ENCODE data around the gene AKAP14. TPM values are rescaled to one million over a fixed set of nuclear protein-coding genes. Genes with fewer than 3 reads are reported as not detected.

AKAP14 gene
- total RNA-seq: not detected

DNA sequence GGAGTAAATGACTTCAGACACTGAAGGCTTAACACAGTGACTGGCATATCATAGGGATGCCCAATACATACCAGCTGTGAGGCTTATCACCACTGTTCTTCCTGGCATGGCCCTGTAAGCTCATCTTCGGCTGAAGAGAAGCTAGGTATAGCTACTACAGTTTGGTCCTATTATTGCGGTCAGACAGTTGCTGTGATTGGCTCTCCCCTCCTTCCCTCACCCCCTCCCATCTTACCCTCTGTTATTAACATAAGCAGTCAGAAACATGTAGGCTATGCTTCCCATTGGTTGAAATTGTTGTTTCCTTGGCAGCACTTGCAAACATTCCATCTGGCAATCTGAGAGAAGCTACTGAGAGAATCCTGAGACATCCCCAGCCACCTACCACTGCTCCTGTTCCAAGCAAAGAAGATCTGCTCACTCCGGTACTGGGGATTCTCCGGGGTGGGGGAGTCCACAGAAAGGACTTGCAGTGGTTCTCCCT is at the start of gene AKAP14:
Gene AKAP14 (plus strand): TSS at position 51 of the 484 bp plus-strand sequence. CDS start 7,331 bp downstream, outside the sequence.
- Mint-ChIP-seq H3K27me3 (peaks cover 5% of the 10 kb centered on the region), H3K4me3 (no peak within 1 kb of the TSS), H3K27ac (no peak within 1 kb of the TSS), H3K36me3 (ENCODE audit: low read depth) (no peaks in the 10 kb centered on the region), H3K4me1 (peaks cover 3% of the 10 kb centered on the region), H3K9me3 (no peaks in the 10 kb centered on the region)
- CTCF ChIA-PET: interaction anchor here (0.6 kb wide), 2 partner anchors 18 to 45 kb away, joined by 4 to 5 read pairs; no protein-coding TSS in a partner anchor
- no peak for DNase-seq
- POLR2A ChIA-PET: no interaction called here

DNA sequence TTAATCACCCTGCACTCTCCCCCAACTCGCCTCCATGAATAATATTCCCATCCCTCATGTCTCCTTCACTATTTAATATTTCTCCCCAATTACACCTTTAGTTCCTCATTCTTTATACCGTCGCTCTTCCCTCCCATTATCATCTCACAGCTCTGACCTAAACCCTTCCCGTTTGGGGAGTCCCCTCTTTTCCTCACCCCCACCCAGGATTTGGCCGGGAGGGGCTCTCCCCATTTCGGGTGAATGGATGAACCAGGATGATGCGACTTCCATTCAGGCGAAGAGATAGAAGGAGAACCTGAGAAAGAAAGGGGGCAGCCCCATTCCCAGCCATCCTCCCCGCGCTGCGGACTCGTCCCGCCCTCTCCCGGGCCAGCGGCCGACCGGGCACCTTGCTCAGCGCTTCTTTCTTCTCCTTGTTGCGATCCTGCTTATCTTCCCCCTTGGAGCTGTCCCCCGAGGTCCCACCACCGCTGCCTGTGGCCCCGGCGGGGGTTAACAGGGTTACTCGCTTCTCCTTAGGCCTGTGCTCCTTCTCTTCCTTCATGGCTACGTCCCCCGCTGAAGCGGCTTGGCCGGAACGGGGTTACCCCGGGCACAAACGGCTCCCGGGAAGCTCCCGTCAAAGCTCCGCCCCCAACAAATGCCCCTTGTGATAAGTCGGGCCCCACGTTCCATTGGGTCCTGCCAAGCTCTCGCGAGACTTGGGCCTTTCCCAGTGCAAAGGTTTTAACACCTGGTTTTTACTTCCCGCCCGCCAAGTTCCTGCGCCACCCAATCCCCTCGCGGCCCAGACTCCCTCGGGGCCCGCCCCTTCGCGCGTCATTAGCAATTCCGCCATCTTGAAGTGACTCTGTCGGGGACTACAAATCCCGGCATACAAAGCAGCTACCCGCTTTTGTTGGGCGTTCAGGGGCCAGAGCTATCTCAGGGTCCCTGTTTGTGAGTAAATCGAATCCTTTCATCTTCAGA is 43.0 kb upstream of the AKAP14 start, which contains the start of gene UPF3B:
Gene UPF3B (minus strand): TSS at position 582 of the 972 bp plus-strand sequence. CDS start 35 bp downstream, at position 547.
- Mint-ChIP-seq H3K4me1 (peaks cover 22% of the 10 kb centered on the region), H3K9me3 (no peaks in the 10 kb centered on the region), H3K4me3 (peak within 1 kb of the TSS; percentile 98), H3K27ac (peak within 1 kb of the TSS; percentile 97), H3K27me3 (no peaks in the 10 kb centered on the region), H3K36me3 (ENCODE audit: low read depth) (peaks cover 13% of the 10 kb centered on the region)
- ChIA-PET POLR2A (interaction anchor here (0.5 to 1.3 kb wide), 3 partner anchors 21 to 188 kb away, joined by 3 to 10 read pairs (median 5); partner anchors contain the start of gene RPL39), CTCF (interaction anchor here (1.2 to 1.5 kb wide), 3 partner anchors 19 to 61 kb away, joined by 3 to 6 read pairs (median 5); partner anchors contain the start of genes NDUFA1, RNF113A and RPL39)
- peak; percentile 96 for DNase-seq

DNA sequence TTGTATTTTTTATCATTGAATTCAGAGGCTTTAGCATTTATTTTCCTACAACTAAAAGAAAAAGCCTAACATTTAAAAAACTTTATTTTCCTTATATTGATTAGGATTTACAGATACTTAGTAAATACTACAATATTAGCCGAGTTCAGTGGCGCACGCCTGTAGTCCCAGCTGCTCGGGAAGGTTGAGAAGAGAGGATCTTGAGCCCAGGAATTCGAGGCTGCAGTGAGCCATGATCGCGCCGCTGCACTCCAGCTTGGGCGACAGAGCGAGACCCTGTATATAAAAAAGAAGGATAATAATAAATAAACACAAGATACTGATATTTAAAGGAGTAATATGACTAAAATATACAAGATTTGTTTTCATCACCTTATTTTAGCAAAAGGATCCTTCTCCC is 42.2 kb upstream of the AKAP14 start:
- Mint-ChIP-seq H3K4me3 (peak overlapping the region; percentile 98), H3K27ac (peak overlapping the region; percentile 97), H3K4me1 (peaks cover 23% of the 10 kb centered on the region), H3K27me3 (no peaks in the 10 kb centered on the region), H3K9me3 (no peaks in the 10 kb centered on the region), H3K36me3 (ENCODE audit: low read depth) (peaks cover 12% of the 10 kb centered on the region)
- no peak for DNase-seq
- ChIA-PET POLR2A (interaction anchor here (0.5 to 1.3 kb wide), 3 partner anchors 20 to 188 kb away, joined by 3 to 10 read pairs (median 5); partner anchors contain the start of gene RPL39), CTCF (interaction anchor here (1.2 to 1.5 kb wide), 3 partner anchors 18 to 62 kb away, joined by 3 to 6 read pairs (median 5); partner anchors contain the start of genes NDUFA1, RNF113A and RPL39)

DNA sequence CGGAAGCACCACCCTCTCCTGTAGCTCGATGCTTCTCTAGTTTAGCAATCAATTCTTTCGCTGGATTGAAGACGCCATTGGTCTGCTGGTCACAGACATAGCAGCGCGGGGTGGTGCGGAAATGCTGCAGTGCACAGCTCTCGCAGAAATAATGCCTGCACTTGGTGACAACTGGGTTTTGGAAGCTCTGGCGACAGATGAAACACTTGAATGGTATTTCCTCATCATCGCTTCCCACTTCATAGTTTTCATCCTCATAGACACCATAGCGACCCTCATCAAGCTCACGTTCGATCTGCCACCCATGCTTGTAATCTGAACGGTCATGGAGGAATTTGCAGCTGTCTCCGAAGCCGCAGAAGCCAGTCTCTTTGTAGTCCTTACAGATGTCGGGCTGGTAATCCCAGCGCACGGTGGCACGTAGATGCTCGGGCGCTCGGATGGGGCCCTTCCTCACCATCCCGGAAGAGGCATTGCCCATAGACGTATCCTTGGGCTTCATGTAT is 25.0 kb upstream of the AKAP14 start:
- ChIA-PET POLR2A (no interaction called here), CTCF (interaction anchor here (0.6 to 1.8 kb wide), 8 partner anchors 9 to 271 kb away, joined by 3 to 5 read pairs (median 3); partner anchors contain the start of genes RPL39 and UPF3B)
- peak; percentile 40 for DNase-seq
- Mint-ChIP-seq H3K27me3 (no peaks in the 10 kb centered on the region), H3K27ac (peak overlapping the region; percentile 100), H3K4me1 (peaks cover 16% of the 10 kb centered on the region), H3K36me3 (ENCODE audit: low read depth) (peaks cover 18% of the 10 kb centered on the region), H3K9me3 (no peaks in the 10 kb centered on the region), H3K4me3 (peak overlapping the region; percentile 100)

DNA sequence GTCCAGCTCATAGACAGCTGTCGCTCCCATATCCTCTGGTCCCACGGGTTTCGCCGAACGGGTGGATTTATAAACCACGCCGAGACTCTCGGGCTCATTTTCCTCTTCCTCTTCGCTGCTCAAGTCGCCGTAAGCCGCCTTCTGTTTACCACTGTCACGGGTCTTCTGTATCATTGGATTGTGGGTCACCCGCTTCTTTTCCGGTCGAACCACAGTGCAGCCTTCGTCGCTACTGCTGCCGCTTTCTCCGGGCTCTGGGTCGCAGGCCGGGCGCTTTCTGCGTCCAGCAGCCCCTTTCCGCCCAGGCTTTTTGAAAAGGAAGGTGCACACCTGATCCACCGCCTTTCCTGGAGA is 24.5 kb upstream of the AKAP14 start:
- CTCF ChIA-PET: interaction anchor here (0.6 to 1.8 kb wide), 5 partner anchors 9 to 272 kb away, joined by 3 to 5 read pairs (median 3); partner anchors contain the start of gene UPF3B
- no peaks in the 10 kb centered on the region for H3K9me3 Mint-ChIP-seq
- no peak for DNase-seq
- H3K4me1 Mint-ChIP-seq: peaks cover 16% of the 10 kb centered on the region
- peaks cover 21% of the 10 kb centered on the region for H3K36me3 Mint-ChIP-seq (ENCODE audit: low read depth)
- H3K4me3 Mint-ChIP-seq: peak overlapping the region; percentile 100
- peak overlapping the region; percentile 100 for H3K27ac Mint-ChIP-seq
- H3K27me3 Mint-ChIP-seq: no peaks in the 10 kb centered on the region
- POLR2A ChIA-PET: no interaction called here

DNA sequence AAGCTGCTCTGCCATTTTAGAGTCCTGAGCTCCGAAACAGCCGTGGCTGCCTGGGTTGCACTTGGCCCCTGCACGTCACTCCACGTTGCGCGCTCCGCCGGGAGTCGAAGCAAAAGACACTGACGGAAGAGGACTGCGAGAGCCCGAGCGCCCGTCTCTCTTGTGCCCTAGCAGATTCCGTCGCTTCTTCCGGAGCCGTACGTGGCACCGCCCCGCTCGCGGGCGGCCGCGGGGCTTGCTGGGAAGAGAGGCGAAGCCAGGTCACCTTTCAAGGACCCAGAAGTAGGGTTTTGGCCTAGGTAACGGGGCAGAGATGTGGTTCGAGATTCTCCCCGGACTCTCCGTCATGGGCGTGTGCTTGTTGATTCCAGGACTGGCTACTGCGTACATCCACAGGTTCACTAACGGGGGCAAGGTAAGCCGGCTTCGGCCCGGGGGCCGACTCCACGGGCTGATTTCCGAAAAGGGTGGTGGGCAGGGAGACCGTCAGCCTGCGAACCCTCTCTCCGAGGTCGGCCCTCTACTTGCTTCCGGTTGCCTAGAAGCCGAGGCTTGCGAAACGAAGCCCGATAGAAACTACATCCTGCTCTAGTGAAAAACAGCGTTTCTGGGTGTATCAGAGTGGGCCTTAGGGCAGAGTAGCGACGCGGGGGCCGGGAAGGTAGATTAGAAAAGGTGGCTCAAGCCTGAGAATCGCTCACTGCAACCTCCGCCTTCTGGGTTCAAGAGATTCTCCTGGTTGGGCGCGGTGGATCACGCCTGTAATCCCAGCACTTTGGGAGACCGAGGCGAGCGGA is 23.9 kb upstream of the AKAP14 start, which contains the start of the genes NDUFA1 and RNF113A:
Gene NDUFA1 (plus strand): TSS at position 234 of the 797 bp plus-strand sequence. CDS start 80 bp downstream, at position 314.
Gene RNF113A (minus strand): TSS at position 135 of the 797 bp plus-strand sequence. CDS start 120 bp downstream, at position 15.
- DNase-seq: peak; percentile 87
- CTCF ChIA-PET: interaction anchor here (1.2 to 1.5 kb wide), 2 partner anchors 10 to 19 kb away, joined by 3 to 5 read pairs; partner anchors contain the start of gene UPF3B

DNA sequence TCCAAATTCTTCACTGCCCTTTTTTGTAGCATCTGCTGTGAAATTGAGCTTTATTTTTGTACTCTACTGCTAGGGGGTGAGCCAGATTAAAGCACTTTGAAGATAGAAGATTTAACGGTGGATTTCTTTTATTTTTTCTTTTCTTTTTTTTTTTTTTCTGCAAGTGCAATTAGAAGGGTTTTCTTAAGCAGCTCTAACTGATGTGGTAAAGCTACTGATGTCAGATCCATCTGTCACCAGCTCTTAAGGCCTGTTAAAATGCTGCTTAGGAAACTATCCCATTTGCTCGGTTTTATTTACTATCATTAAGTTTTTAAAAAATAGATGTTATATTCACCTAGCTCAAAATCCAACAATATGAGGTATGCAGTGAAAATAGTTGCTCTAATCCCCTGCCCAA is 17.0 kb upstream of the AKAP14 start:
- no peaks in the 10 kb centered on the region for H3K27me3 Mint-ChIP-seq
- peaks cover 20% of the 10 kb centered on the region for H3K4me1 Mint-ChIP-seq
- H3K36me3 Mint-ChIP-seq (ENCODE audit: low read depth): peaks cover 9% of the 10 kb centered on the region
- no peak overlapping the region for H3K4me3 Mint-ChIP-seq
- DNase-seq: no peak
- CTCF ChIA-PET: interaction anchor here (1.0 kb wide), 1 partner anchor 9 kb away, joined by 3 read pairs; no protein-coding TSS in a partner anchor
- H3K9me3 Mint-ChIP-seq: no peaks in the 10 kb centered on the region
- H3K27ac Mint-ChIP-seq: peak overlapping the region; percentile 54
- POLR2A ChIA-PET: no interaction called here

More for the DNA sequence above, 23.9 kb upstream of the AKAP14 start, which contains the start of the genes NDUFA1 and RNF113A:
- H3K4me1 Mint-ChIP-seq: peaks cover 16% of the 10 kb centered on the region
- H3K27ac Mint-ChIP-seq: peak within 1 kb of the TSS; percentile 100
- no peaks in the 10 kb centered on the region for H3K27me3 Mint-ChIP-seq
- POLR2A ChIA-PET: no interaction called here
- peak within 1 kb of the TSS; percentile 100 for H3K4me3 Mint-ChIP-seq
- H3K36me3 Mint-ChIP-seq (ENCODE audit: low read depth): peaks cover 21% of the 10 kb centered on the region
- H3K9me3 Mint-ChIP-seq: no peaks in the 10 kb centered on the region

DNA sequence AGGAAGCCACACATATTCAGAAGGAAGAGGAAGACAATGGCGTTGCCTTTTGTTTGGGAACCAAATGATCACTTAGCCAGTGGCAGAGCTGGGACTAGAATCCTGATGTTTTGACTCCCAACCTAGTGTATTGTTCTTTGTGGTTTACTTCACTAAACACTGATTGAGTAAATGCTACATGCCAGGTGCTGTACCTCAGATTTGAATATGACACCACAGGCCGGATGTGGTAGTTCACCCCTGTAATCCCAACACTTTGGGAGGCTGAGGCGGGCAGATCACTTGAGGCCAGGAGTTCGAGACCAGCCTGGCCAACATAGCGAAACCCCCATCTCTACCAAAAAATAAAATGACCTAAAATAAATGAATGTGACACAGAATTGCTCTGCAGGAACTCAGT is 15.6 kb upstream of the AKAP14 start:
- CTCF ChIA-PET: interaction anchor here (0.5 to 1.4 kb wide), 3 partner anchors 13 to 137 kb away, joined by 3 read pairs; no protein-coding TSS in a partner anchor
- DNase-seq: peak; percentile 10
- H3K27ac Mint-ChIP-seq: peak overlapping the region; percentile 65
- H3K36me3 Mint-ChIP-seq (ENCODE audit: low read depth): peaks cover 9% of the 10 kb centered on the region
- peaks cover 19% of the 10 kb centered on the region for H3K4me1 Mint-ChIP-seq
- no peaks in the 10 kb centered on the region for H3K9me3 Mint-ChIP-seq
- no peaks in the 10 kb centered on the region for H3K27me3 Mint-ChIP-seq
- POLR2A ChIA-PET: no interaction called here
- no peak overlapping the region for H3K4me3 Mint-ChIP-seq

DNA sequence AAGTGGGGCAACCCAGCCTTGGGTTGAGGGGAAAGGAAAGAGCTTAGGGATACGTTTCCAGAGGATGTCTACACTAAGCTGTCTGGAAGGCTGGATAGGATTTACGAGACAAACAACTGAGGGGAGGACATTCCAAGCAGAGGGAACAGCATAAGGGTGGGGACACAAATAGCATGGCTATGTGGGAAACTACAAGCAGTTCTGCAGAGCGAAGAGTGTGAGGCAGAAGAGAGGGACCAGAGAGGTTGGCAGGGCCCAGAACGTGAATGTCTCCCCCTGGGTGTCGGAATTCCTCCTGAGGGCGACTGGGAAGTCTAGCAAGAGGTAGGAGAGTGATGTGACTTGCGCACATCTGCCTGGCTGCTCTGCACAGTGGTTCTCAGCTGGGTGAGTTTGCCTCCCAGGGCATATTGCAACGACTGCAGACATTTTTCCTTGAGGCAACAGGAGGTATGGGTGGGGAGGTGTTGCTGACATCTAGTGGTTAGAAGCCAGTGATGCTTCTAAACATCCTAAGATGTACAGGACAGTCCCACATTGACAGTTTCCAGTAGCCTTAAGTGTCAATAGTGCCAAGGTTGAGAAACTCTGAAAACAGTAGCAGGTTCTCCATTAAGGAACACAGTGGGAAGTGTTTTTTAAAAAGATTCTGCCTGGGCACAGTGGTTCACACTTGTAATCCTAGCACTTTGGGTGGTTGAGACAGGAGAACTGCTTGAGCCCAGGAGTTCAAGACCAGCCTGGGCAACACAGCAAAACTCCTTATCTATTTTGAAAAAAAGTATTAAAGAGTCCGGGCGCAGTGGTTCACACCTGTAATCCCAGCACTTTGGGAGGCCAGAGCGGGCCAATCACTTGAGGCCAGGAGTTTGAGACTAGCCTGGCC is 14.9 kb upstream of the AKAP14 start:
- ChIA-PET CTCF (interaction anchor here (1.0 to 1.4 kb wide), 2 partner anchors 14 to 96 kb away, joined by 3 read pairs; no protein-coding TSS in a partner anchor), POLR2A (no interaction called here)
- H3K27me3 Mint-ChIP-seq: no peaks in the 10 kb centered on the region
- peak overlapping the region; percentile 65 for H3K27ac Mint-ChIP-seq
- H3K36me3 Mint-ChIP-seq (ENCODE audit: low read depth): peaks cover 9% of the 10 kb centered on the region
- H3K9me3 Mint-ChIP-seq: no peaks in the 10 kb centered on the region
- peak; percentile 43 for DNase-seq
- peaks cover 21% of the 10 kb centered on the region for H3K4me1 Mint-ChIP-seq
- no peak overlapping the region for H3K4me3 Mint-ChIP-seq

DNA sequence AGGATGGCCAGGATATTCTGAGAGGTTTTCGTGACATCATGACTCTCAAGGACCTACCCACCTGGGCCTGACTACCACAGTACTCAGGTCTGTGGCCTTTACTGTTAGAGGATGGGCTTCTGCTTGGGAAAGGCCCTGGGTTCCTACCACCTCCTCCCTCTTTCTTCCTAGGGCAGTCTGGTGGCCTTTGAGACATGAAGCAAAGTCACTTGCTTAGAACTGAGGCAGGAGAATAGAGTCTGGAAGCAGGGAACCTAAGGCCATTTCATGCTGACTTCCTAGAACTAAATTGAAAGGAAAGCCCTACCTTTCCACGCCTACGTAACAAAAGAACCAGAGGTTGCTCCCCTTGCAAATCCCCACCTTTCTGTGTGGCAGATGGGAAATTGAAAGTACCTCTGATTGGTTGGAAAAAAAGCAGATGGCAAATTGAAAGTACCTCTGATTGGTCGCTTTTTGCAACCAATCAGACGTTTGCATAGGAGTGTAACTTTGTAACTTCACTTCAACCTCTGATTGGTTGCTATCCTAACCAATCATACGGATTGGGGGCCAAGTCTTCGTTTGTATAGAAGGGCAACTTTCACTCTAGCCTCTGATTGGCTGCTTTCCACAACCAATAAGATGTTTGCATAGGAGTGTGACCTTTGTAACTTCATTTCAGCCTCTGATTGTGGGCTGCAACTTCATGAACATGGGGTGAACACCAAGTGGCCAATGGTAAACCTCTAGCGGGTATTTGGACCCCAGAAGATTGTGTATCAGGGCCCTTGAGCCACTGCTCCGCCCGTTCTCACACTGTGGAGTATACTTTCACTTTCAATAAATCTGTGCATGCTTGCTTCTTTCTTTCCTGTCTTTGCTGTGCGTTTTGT is 9.9 kb upstream of the AKAP14 start:
- Mint-ChIP-seq H3K4me3 (peak overlapping the region; percentile 38), H3K36me3 (ENCODE audit: low read depth) (no peaks in the 10 kb centered on the region), H3K27ac (peak overlapping the region; percentile 79), H3K27me3 (no peaks in the 10 kb centered on the region), H3K4me1 (peaks cover 16% of the 10 kb centered on the region), H3K9me3 (no peaks in the 10 kb centered on the region)
- POLR2A ChIA-PET: no interaction called here
- DNase-seq: peak; percentile 34
- CTCF ChIA-PET: no interaction called here

All from activated CD4-positive, alpha-beta T cell treated with anti-CD3 and anti-CD28 coated beads, Interleukin-2, amount 10 ng/mL, durations not matched to agents 7 days and 5 days (primary cell).